Retinal pigment epithelial cell (primary cell): ENCODE data around the gene PREX1.
A peak's percentile ranks its signal among the peaks of the same experiment; 100 is the strongest.

ENCODE experiments used
- DNase-seq: peaks from one replicate; pipeline ENCODE4 v3.0.0-alpha.2; 2010; ENCODE audit warnings: low read depth
- H3K4me3 ChIP-seq: 2 replicates; pipeline ENCODE4 v1.5.1; 2011; ENCODE audit warnings: mild to moderate bottlenecking, low read length, control low read depth, moderate library complexity
- TF ChIP-seq, protein P1 (sequence below): conservative IDR thresholded peaks from 2 replicates; pipeline ENCODE4 v1.5.1; 2011; ENCODE audit warnings: low read depth, low read length, control low read depth, inconsistent platforms

PREX1 gene

DNA sequence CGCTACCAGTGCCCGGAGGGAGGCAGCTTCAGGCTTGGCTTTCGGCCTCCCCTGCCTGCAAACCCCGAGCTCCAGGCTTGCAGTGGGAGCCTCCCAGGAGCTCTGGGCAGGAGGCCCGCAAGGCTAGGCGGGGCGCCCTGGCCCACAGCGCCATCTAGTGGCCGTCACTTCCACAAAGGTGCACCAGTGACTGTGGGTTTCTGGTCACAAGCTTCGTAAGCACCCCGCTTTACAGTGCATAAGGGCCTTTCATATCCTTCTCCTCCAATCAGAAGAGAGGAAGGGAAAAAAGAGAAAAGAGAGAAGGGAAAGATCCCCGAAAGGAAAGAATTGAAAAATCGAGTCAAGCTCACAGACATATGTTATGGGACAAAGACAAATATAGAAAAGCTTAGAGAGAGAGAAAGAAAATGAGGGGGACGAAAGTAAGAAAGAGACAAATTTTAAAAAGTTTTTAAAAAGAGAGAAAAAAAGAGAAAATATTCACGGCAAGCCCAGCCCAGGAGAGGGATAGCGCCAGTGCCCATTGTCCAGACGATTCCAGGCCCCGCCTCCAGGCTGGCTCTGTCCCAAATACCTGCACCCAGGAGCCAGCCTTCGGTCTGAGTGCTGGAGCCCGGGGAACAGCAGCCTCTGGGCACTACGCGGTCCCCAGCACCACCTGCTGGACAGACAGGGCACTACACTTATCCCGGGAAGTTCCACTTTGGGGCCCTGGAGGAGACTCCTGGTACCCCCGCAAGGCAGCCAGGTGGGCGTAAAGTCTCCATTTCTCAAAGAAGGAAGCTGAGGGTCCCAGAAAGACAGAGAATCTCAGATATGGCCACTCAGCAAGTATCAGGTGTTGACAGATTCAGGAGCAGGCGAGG, 207.1 kb downstream of the PREX1 start:
- peak; percentile 39 for DNase-seq
- peak overlapping the region; percentile 47 for H3K4me3 ChIP-seq
- TF ChIP-seq, protein P1, sequence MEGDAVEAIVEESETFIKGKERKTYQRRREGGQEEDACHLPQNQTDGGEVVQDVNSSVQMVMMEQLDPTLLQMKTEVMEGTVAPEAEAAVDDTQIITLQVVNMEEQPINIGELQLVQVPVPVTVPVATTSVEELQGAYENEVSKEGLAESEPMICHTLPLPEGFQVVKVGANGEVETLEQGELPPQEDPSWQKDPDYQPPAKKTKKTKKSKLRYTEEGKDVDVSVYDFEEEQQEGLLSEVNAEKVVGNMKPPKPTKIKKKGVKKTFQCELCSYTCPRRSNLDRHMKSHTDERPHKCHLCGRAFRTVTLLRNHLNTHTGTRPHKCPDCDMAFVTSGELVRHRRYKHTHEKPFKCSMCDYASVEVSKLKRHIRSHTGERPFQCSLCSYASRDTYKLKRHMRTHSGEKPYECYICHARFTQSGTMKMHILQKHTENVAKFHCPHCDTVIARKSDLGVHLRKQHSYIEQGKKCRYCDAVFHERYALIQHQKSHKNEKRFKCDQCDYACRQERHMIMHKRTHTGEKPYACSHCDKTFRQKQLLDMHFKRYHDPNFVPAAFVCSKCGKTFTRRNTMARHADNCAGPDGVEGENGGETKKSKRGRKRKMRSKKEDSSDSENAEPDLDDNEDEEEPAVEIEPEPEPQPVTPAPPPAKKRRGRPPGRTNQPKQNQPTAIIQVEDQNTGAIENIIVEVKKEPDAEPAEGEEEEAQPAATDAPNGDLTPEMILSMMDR = peak; percentile 97

DNA sequence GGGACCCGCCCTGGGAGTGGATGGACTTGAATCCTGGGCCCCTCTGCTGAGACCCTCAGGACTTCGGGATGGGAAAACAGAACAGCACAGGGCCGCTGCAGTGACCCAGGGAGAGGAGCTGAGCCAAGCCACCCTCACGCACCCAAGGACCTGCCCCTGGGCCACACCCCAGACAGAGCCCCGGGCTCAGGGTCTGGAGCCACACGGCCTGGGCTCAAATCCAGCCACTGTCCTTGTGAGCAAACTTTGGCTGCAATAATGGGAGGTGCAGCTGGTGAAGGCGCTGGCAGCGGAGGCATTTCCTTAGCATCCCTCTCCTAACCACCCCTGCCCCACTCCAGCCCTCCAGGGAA, 207.7 kb downstream of the PREX1 start:
- TF ChIP-seq, protein P1 = no peak
- no peak overlapping the region for H3K4me3 ChIP-seq
- no peak for DNase-seq

GRCh38 chr20:48619126-48620101, 208.4 kb downstream of the PREX1 start:
- DNase-seq = no peak
- TF ChIP-seq, protein P1 = no peak

DNA sequence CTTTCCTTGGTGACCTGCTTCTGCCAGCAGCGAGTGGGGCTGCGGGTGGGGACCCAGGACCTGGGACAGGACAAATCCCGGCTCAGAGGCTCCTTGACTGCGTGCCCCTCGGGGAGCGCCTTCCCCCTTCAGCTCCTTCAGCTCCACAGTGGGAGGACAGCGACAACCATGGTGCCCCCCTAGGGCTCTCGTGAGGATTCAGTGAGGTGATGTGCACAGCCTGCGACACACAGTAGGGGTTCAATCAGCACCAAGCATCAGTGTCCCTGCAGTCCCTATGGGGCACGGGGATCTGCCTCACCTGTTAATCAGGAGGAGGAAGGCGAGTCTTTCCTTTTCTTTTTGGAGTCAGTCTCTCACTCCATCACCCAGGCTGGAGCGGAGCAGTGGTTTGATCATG, 209.2 kb downstream of the PREX1 start:
- DNase-seq = no peak
- no peak overlapping the region for H3K4me3 ChIP-seq
- TF ChIP-seq, protein P1 = no peak

More at GRCh38 chr20:48619126-48620101, 208.4 kb downstream of the PREX1 start:
- H3K4me3 ChIP-seq = no peak overlapping the region

DNA sequence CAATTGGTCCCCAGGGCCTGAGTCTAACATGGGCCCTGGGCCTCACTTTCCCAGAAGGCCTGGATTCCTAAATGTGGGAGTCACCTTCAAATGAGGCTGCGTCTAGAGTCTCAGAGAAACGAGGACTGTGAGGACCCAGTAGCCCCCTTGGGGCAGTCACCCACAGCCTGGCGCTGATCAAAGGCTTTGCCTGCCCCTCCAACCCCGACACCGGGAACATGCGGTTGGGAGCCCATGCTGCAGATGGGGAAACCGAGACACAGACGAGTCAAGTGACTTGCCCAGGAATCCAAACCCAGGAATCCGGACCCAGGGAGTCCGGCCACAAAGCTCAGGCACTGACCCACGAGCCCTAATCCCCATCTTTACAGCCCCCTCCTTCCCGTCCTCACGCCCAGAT, 209.7 kb downstream of the PREX1 start:
- no peak for DNase-seq
- no peak overlapping the region for H3K4me3 ChIP-seq
- TF ChIP-seq, protein P1 = no peak

GRCh38 chr20:48617481-48617880, 210.3 kb downstream of the PREX1 start:
- no peak overlapping the region for H3K4me3 ChIP-seq
- TF ChIP-seq, protein P1 = no peak
- DNase-seq = no peak
